A673 (cell line): ENCODE data around the gene TOMM40. TPM values are rescaled to one million over a fixed set of nuclear protein-coding genes. Genes with fewer than 3 reads are reported as not detected.
"Not testable (repeated sequence)": the region's sequence is repeated elsewhere in the genome, so short reads cannot be mapped to it uniquely, and the experiment has no call there.

Source experiments
- BruUV-seq: library from RNA; stranded (reverse); fragments of 400-500 nt; replicated peaks from 2 replicates; lab custom pipeline; 2021; lab: Mats Ljungman, UMichigan
- CTCF ChIA-PET: fragments of 300-600 bp; sonication (Branson Sonifier 250); formaldehyde crosslinking; loops from one replicate; lab custom pipeline; 2022; ENCODE audit warnings: antibody characterized with exemption; lab: Charles Lee
- POLR2A ChIA-PET: fragments of 300-600 bp; sonication (Branson Sonifier 250); formaldehyde crosslinking; loops from one replicate; lab custom pipeline; 2022; ENCODE audit warnings: antibody characterized with exemption; ENCODE audit not compliant: low non-redundant PET; lab: Charles Lee
- DNase-seq: peaks from one replicate; pipeline ENCODE4 v3.0.0-alpha.2; 2015; ENCODE audit warnings: low spot score
- H3K27ac ChIP-seq: fragments of 200-600 bp; sonication (generic); 2 replicates; pipeline ENCODE4 v1.5.1; 2016; ENCODE audit warnings: mixed run types, low read depth, mild to moderate bottlenecking, mixed read lengths, antibody characterized with exemption, low read length; ENCODE audit not compliant: poor library complexity, severe bottlenecking
- H3K27me3 ChIP-seq: fragments of 200-600 bp; sonication (generic); replicated peaks from 2 replicates; pipeline ENCODE4 v1.6.1; 2017; ENCODE audit warnings: mixed run types, low read depth, mild to moderate bottlenecking, mixed read lengths, antibody characterized with exemption, low read length; ENCODE audit not compliant: insufficient read depth, poor library complexity
- H3K36me3 ChIP-seq: fragments of 200-600 bp; sonication (generic); 2 replicates; pipeline ENCODE4 v1.6.1; 2016; ENCODE audit warnings: mixed run types, mild to moderate bottlenecking, mixed read lengths, antibody characterized with exemption, low read length; ENCODE audit not compliant: insufficient read depth, poor library complexity, severe bottlenecking
- H3K4me1 ChIP-seq: fragments of 200-600 bp; sonication (generic); 2 replicates; pipeline ENCODE4 v1.6.1; 2017; ENCODE audit warnings: mixed run types, mild to moderate bottlenecking, mixed read lengths, antibody characterized with exemption, low read length; ENCODE audit not compliant: insufficient read depth, poor library complexity, severe bottlenecking
- H3K4me3 ChIP-seq: fragments of 200-600 bp; sonication (generic); 2 replicates; pipeline ENCODE4 v1.5.1; 2016; ENCODE audit warnings: low read depth, mixed run types, mild to moderate bottlenecking, mixed read lengths, low read length; ENCODE audit not compliant: poor library complexity, severe bottlenecking
- H3K9me3 ChIP-seq: fragments of 200-600 bp; sonication (generic); 2 replicates; pipeline ENCODE4 v1.6.1; 2016; ENCODE audit warnings: mixed run types, low read depth, mild to moderate bottlenecking, mixed read lengths, antibody characterized with exemption, low read length; ENCODE audit not compliant: poor library complexity, severe bottlenecking
- CTCF ChIP-seq: fragments of 300-800, 200-600 bp; sonication (generic); conservative IDR thresholded peaks from 2 replicates; pipeline ENCODE4 v1.5.1; 2017; ENCODE audit warnings: low read depth, mild to moderate bottlenecking, antibody characterized with exemption, low read length, moderate library complexity, mixed read lengths
- EZH2 ChIP-seq: fragments of 200-600 bp; sonication (generic); IDR thresholded peaks from 2 replicates; pipeline ENCODE4 v1.6.1; 2017; ENCODE audit warnings: borderline replicate concordance, low read depth, mild to moderate bottlenecking, mixed read lengths, antibody characterized with exemption, low read length; ENCODE audit not compliant: poor library complexity, severe bottlenecking
- intact Hi-C: fragments of 100-400 bp; cut with micrococcal nuclease; formaldehyde crosslinking; loops from one replicate; pipeline ENCODE4 v1.10.0; 2022; ENCODE audit not compliant: unreplicated experiment
- total RNA-seq: library from RNA; stranded (reverse); gene quantifications from 2 replicates; pipeline ENCODE4 v1.2.3, GENCODE V29; 2021

The TOMM40 gene
- total RNA-seq, 1 experiment from 2014 or later, result 234 TPM

GRCh38 chr19:44879309-44880065 is 11.6 kb upstream of the TOMM40 start:
- H3K4me1 ChIP-seq, result no peaks in the 10 kb centered on the region
- H3K36me3 ChIP-seq, result peaks cover 28% of the 10 kb centered on the region
- DNase-seq, result no peak
- H3K27me3 ChIP-seq, result no peaks in the 10 kb centered on the region
- no peaks in the 10 kb centered on the region for H3K9me3 ChIP-seq
- H3K4me3 ChIP-seq, result no peak overlapping the region
- no peak overlapping the region for H3K27ac ChIP-seq
- BruUV-seq, result no TSS peak
- TF ChIP-seq EZH2 (no peak), CTCF (no peak)
- intact Hi-C loops, result no loop called here
- ChIA-PET POLR2A (no interaction called here), CTCF (no interaction called here)

GRCh38 chr19:44882063-44882462 is 9.0 kb upstream of the TOMM40 start:
- DNase-seq, result no peak
- POLR2A ChIA-PET, result no interaction called here
- H3K27me3 ChIP-seq, result no peaks in the 10 kb centered on the region
- no peaks in the 10 kb centered on the region for H3K4me1 ChIP-seq
- BruUV-seq, result no TSS peak
- CTCF ChIA-PET, result no interaction called here
- H3K9me3 ChIP-seq, result no peaks in the 10 kb centered on the region
- no peak overlapping the region for H3K4me3 ChIP-seq
- intact Hi-C loops, result no loop called here
- no peak overlapping the region for H3K27ac ChIP-seq
- peaks cover 14% of the 10 kb centered on the region for H3K36me3 ChIP-seq
- no peak for TF ChIP-seq CTCF
- no peak for TF ChIP-seq EZH2

- intact Hi-C loops, H3K36me3 ChIP-seq, CTCF ChIA-PET, BruUV-seq, H3K27me3 ChIP-seq, DNase-seq, POLR2A ChIA-PET, H3K27ac ChIP-seq, H3K4me1 ChIP-seq, H3K9me3 ChIP-seq, H3K4me3 ChIP-seq: not testable (repeated sequence)
Measured at GRCh38 chr19:44882619-44883397, 8.2 kb upstream of the TOMM40 start.
